A549 (cell line): ENCODE data around the gene DNMT3L.
"Not testable (repeated sequence)": the region's sequence is repeated elsewhere in the genome, so short reads cannot be mapped to it uniquely, and the experiment has no call there.

Experiments used
- BHLHE40 ChIP-seq: IDR thresholded peaks from 2 replicates; pipeline ENCODE4 v1.6.1; 2012; ENCODE audit warnings: low read depth, low read length, inconsistent platforms
- CHD2 ChIP-seq: fragments of 150-350 bp; IDR thresholded peaks from 2 replicates; pipeline ENCODE4 v1.6.1; 2014; ENCODE audit warnings: low read length; ENCODE audit not compliant: partially characterized antibody
- CTCF ChIP-seq: fragments of >200 bp; sonication (Bioruptor Twin); formaldehyde crosslinking; IDR thresholded peaks from 3 replicates; pipeline ENCODE4 v1.5.1; 2016
- EP300 ChIP-seq, 2 experiments: fragments of >200 bp; sonication (Bioruptor Twin); formaldehyde crosslinking; IDR thresholded peaks; 2 replicates in 1 of 2; 3 replicates in 1 of 2; pipeline ENCODE4 v1.6.1; 2016 to 2017
- HES2 ChIP-seq: fragments of >200 bp; sonication (Bioruptor Twin); formaldehyde crosslinking; IDR thresholded peaks from 2 replicates; pipeline ENCODE4 v1.6.1; 2016
- HEYL ChIP-seq: fragments of 250-450 bp; sonication (Bioruptor Pico); IDR thresholded peaks from 2 replicates; pipeline ENCODE4 v1.8.0; 2021; ENCODE audit warnings: mild to moderate bottlenecking, moderate library complexity
- KDM5A ChIP-seq: fragments of 200-600 bp; sonication (generic); IDR thresholded peaks from 2 replicates; pipeline ENCODE4 v1.6.1; 2016; ENCODE audit warnings: antibody characterized with exemption, mild to moderate bottlenecking
- MAFK ChIP-seq: fragments of 450-650 bp; IDR thresholded peaks from 2 replicates; pipeline ENCODE4 v1.6.1; 2014; ENCODE audit not compliant: partially characterized antibody
- PHF8 ChIP-seq: fragments of 200-600 bp; sonication (generic); IDR thresholded peaks from 2 replicates; pipeline ENCODE4 v1.6.1; 2016; ENCODE audit warnings: low read depth, mild to moderate bottlenecking, antibody characterized with exemption, moderate library complexity, borderline replicate concordance
- POLR2A ChIP-seq: IDR thresholded peaks from 2 replicates; pipeline ENCODE4 v1.6.1; 2012; ENCODE audit warnings: mild to moderate bottlenecking, low read length
- RNF2 ChIP-seq: fragments of 200-600 bp; sonication (generic); IDR thresholded peaks from 2 replicates; pipeline ENCODE4 v1.6.1; 2016; ENCODE audit warnings: low read depth, mild to moderate bottlenecking, antibody characterized with exemption, moderate library complexity, borderline replicate concordance
- SREBF2 ChIP-seq: fragments of 450-650 bp; IDR thresholded peaks from 2 replicates; pipeline ENCODE4 v1.6.1; 2014; ENCODE audit warnings: mild to moderate bottlenecking, moderate library complexity
- TF ChIP-seq, protein P1 (sequence below): IDR thresholded peaks from 2 replicates; pipeline ENCODE4 v1.6.1; 2012
- TF ChIP-seq, protein P2 (sequence below): fragments of 200-600 bp; sonication (generic); IDR thresholded peaks from 2 replicates; pipeline ENCODE4 v1.6.1; 2016; ENCODE audit warnings: antibody characterized with exemption, mild to moderate bottlenecking, moderate library complexity

DNA sequence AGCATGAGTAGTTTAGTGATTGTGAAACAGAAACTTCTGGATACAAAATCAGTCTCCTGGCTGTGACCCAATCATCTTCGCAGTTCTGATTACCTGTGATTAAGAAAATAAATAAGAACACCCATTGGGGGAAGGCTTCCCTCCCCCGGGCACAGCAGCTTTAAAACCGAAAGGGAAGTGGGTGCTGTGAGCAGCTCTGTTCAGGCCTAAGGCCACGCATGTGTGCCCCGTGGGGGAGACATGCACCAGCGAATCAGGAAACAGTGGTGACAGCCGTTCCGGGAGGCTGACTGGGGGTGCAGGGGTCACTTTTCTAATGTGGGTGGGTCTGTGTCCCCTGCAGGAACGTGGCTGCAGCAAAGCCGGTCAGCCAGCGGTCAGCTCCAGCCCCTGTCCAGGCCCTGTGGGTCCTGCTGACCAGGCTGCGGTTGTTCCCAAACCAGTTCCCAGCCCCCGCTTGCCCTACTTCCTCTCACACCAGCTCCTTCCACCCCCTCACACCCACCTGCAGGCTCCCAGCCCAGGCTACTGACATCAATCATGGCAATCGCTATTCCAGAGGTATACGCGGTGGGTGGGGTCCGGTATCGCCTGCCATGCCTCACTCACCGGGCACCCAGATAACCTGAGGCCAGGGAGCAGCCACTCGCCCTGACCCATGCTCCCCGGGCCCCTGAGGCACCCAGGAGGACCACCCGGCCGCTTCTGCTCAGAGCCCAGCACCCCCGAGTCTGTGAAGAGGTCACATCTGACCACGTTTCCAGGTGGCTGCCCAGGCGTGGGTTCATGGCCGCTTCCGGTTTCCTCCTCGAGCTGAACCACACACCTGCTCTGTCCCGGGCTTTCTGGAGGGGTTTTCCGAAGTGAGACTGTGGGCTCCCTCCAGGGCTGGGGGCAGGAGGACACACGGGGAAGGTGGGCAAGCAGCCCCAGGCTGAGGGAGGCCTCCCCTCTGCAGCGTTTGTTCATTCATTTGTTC, 54.7 kb downstream of the DNMT3L start:
- not testable (repeated sequence) for TF ChIP-seq CTCF; POLR2A; KDM5A; EP300 (IDR thresholded peaks at IDR 0.05); HES2; HEYL (CRISPR knock-in tag); CHD2; RNF2; BHLHE40; SREBF2; MAFK; PHF8
- TF ChIP-seq, protein P1, sequence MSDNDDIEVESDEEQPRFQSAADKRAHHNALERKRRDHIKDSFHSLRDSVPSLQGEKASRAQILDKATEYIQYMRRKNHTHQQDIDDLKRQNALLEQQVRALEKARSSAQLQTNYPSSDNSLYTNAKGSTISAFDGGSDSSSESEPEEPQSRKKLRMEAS, result not testable (repeated sequence)
- TF ChIP-seq, protein P2, sequence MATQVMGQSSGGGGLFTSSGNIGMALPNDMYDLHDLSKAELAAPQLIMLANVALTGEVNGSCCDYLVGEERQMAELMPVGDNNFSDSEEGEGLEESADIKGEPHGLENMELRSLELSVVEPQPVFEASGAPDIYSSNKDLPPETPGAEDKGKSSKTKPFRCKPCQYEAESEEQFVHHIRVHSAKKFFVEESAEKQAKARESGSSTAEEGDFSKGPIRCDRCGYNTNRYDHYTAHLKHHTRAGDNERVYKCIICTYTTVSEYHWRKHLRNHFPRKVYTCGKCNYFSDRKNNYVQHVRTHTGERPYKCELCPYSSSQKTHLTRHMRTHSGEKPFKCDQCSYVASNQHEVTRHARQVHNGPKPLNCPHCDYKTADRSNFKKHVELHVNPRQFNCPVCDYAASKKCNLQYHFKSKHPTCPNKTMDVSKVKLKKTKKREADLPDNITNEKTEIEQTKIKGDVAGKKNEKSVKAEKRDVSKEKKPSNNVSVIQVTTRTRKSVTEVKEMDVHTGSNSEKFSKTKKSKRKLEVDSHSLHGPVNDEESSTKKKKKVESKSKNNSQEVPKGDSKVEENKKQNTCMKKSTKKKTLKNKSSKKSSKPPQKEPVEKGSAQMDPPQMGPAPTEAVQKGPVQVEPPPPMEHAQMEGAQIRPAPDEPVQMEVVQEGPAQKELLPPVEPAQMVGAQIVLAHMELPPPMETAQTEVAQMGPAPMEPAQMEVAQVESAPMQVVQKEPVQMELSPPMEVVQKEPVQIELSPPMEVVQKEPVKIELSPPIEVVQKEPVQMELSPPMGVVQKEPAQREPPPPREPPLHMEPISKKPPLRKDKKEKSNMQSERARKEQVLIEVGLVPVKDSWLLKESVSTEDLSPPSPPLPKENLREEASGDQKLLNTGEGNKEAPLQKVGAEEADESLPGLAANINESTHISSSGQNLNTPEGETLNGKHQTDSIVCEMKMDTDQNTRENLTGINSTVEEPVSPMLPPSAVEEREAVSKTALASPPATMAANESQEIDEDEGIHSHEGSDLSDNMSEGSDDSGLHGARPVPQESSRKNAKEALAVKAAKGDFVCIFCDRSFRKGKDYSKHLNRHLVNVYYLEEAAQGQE, result not testable (repeated sequence)
